Breast epithelium (tissue), 3 donors: ENCODE measurements around the gene CDK10.

ENCODE experiments used
- POLR2A ChIP-seq: fragments of 450-650 bp; IDR thresholded peaks from one replicate; pipeline ENCODE4 v1.6.1; 2016; ENCODE audit warnings: antibody characterized with exemption, mild to moderate bottlenecking, moderate library complexity
- POLR2AphosphoS5 ChIP-seq, 3 donors: sonication (generic); formaldehyde crosslinking; IDR thresholded peaks; one replicate each; pipeline ENCODE4 v1.6.1; 2017; ENCODE audit warnings: antibody characterized with exemption in 3 of 3
- TF ChIP-seq, protein P1 (sequence below), 3 donors: fragments of 450-650 bp; IDR thresholded peaks; one replicate each; pipeline ENCODE4 v1.5.1; 2016 to 2017; ENCODE audit warnings: antibody characterized with exemption in 3 of 3, mild to moderate bottlenecking in 3 of 3, moderate library complexity in 3 of 3

DNA sequence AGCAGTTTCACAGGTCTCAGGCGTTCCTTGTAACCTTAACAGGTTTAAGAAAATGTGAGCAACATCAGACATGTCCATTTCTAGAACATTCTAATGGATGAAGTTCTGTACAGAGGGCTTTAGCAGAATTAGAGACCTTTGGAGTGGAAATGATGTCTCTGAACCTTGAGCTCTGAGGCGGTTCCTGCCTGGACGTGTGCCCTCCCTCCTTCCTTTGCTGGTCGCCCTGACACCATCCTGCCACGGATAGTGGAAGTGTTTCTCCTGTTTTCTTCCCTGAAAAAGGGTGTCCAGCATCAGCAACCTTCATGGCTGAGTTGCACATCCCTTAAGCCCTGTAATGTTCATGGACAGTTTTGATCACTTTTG is 17.7 kb upstream of the CDK10 start:
- TF ChIP-seq, protein P1, sequence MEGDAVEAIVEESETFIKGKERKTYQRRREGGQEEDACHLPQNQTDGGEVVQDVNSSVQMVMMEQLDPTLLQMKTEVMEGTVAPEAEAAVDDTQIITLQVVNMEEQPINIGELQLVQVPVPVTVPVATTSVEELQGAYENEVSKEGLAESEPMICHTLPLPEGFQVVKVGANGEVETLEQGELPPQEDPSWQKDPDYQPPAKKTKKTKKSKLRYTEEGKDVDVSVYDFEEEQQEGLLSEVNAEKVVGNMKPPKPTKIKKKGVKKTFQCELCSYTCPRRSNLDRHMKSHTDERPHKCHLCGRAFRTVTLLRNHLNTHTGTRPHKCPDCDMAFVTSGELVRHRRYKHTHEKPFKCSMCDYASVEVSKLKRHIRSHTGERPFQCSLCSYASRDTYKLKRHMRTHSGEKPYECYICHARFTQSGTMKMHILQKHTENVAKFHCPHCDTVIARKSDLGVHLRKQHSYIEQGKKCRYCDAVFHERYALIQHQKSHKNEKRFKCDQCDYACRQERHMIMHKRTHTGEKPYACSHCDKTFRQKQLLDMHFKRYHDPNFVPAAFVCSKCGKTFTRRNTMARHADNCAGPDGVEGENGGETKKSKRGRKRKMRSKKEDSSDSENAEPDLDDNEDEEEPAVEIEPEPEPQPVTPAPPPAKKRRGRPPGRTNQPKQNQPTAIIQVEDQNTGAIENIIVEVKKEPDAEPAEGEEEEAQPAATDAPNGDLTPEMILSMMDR (IDR thresholded peaks at IDR 0.05): no peak
- TF ChIP-seq POLR2AphosphoS5 (IDR thresholded peaks at IDR 0.05) (no peak), POLR2A (no peak)
